SK-N-MC (cell line): ENCODE results near the gene TRIM51G.
"Not testable (repeated sequence)": the region's sequence is repeated elsewhere in the genome, so short reads cannot be mapped to it uniquely, and the experiment has no call there.

Experiments used
- EZH2 ChIP-seq: fragments of 200-600 bp; sonication (generic); IDR thresholded peaks from one replicate; pipeline ENCODE4 v1.6.1; 2017; ENCODE audit warnings: antibody characterized with exemption
- FOXP2 ChIP-seq: optimal IDR thresholded peaks from 2 replicates; pipeline ENCODE3; 2011; ENCODE audit warnings: mild to moderate bottlenecking, moderate library complexity; ENCODE audit not compliant: insufficient read depth; ENCODE audit errors: extremely low read length, control extremely low read depth
- POLR2AphosphoS5 ChIP-seq: IDR thresholded peaks from 2 replicates; pipeline ENCODE4 v1.6.1; 2012; ENCODE audit warnings: mild to moderate bottlenecking, low read depth, low read length, borderline replicate concordance

- not testable (repeated sequence) for TF ChIP-seq POLR2AphosphoS5, EZH2, FOXP2
Measured at GRCh38 chr11:48955315-48956049, 28.2 kb downstream of the TRIM51G start.
